HG03139 (cell line): Measurements from ENCODE around the gene SATB1.

ENCODE experiments used
- ATAC-seq: cut with Tn5 transposase; IDR thresholded peaks from one replicate; pipeline ENCODE4 v1.9.1; 2021; ENCODE audit not compliant: unreplicated experiment

Gene SATB1

DNA sequence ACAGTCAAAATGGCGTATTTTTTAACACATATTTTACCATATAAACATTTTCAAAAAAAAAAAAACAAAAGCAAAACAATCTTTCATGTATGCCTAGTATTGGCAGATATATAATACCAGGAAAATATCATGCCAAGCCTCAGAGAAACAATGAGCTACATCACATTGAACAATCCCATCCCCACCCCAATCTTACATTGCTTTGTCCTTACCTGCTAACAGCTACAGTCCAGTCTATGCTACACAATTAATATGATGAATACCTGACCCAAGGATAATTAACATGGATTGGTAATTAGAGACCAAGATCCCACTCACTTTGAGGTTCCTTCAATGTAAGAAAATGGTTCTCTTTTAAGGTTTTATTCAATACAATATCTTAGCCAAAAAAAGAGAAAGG, 7.6 kb upstream of the SATB1 start:
- ATAC-seq = no peak

DNA sequence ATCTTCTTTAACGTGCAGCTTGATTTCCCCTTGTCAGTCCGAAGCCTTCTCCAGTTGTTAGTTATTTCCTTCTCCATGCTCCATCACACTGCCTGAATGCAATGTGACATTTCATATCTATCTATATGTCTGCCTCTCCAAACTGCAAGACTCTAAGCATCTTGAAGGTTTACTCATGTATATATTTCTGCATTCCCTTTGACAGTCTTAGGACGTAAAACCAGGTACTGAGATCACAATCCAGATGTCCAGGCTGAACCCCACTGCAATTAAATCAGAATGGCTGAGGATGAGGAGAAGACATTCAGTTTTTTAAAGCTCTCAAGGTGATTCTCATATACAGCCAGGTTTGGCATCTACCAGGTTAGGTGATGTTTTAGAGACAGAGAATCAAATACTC, 6.1 kb upstream of the SATB1 start:
- no peak for ATAC-seq

GRCh38 chr3:18428991-18429745, 4.0 kb upstream of the SATB1 start:
- ATAC-seq = no peak

DNA sequence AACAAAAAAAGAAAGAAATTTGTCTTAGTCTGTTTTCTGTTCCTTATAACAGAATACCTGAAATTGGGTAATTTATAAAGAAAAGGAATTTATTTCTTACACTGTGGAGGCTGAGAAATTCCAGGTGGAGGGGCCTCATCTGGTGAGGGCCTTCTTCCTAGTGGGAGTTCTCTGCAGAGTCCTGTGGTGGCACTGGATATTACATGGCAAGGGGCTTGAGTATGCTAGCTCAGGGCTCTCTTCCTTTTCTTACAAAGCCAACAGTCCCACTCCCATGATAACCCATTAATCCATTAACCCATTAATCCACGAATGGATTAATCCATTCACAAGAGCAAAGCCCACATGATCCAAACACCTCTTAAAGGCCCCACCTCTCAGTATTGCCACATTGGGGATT, 2.9 kb upstream of the SATB1 start:
- ATAC-seq = no peak

DNA sequence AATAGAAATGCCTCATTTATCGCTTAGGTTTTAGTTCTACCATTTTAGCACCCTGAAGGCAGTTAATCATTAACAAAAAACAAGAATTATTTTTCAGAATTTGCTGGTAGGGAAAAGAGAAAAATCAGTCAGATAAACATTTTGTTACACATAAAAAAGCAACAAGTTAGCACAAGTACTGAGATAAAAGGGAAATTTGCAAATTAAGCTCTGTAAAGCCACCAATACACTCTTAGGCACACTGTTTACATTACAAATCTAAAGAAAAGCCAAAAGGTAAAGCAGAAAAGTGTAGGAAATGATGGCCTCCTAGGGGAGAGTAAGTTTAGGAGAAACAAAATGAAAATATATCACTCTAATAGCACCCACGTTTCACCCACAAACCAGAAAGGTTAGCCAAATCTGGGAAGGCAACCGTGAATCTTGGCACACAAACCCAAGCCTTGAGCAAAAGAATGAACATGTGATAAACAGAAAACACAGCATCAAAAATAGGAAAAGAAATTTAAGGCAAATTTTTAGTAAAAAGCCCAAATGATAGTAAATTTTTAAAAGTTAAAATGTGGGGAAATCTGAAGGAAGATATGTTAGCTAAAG, 1.6 kb upstream of the SATB1 start:
- ATAC-seq = no peak

- ATAC-seq = no peak
Observed at GRCh38 chr3:18425641-18426257, 610 bp upstream of the SATB1 start.

DNA sequence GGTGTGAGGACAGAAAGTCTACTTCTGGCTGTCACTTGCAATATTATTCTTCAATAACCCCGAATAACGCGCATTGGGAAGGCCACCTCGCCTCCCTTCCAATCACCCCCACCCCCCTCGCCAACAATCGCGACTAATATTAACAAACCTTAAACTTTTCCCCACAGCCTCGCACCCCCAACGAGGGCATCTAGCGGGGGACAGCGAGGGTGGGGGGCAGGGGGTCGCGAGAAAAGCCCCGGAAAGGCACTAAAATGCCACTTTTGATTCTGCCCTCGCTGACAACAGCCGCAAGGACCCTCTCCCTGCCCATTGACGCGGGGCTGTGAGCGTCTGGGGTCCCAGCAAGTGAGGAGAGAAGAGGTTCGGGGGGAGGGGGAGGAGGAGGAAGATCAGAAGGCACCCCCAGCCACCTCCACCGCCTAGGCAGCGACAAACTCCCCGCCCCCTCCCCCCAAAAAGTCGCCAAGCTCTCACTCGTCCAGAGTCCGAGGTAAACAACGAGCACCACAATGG, 868 bp downstream of the SATB1 start:
- no peak for ATAC-seq

DNA sequence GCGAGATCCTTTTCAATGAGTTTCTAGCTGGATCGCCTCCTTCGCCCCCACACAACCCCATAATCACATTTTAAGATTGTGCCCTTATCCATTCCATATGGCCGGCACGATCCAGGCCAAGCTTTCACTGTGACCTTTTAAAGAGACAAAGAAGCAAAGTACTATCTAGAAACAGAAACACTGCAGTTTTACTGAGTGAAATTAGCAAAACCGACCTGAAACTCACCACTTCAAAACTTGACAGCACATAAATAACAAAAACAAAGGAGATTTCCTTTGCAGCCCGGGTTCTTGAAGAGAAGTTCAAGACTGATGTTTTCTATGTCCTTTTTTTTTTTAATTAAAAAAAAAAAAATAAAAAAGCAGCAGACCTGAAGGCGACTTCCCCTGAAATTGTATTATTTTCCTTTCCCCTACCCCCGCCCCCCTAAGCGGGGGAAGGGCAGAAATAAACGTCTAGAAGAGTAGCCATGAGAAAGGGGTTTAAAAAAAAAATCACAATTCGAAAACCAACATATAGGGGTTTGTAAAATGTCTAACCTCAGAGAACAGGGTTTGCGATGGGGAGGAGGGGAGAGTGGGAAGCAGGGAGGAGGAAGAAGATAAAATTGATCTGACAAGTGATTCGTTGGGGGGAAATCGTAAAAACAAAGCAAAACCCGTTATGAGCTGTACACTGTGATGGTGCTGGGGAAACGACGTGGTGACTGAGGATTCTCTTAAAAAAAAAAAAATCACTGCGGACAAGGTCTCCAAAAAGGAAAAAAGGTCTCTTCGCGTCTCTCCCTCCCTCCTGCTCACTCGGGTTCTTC, 1.5 kb downstream of the SATB1 start:
- peak; percentile 72 for ATAC-seq

- no peak for ATAC-seq
Observed at GRCh38 chr3:18422972-18423371, 2.2 kb downstream of the SATB1 start.

GRCh38 chr3:18420555-18420954, 4.6 kb downstream of the SATB1 start:
- ATAC-seq = no peak

DNA sequence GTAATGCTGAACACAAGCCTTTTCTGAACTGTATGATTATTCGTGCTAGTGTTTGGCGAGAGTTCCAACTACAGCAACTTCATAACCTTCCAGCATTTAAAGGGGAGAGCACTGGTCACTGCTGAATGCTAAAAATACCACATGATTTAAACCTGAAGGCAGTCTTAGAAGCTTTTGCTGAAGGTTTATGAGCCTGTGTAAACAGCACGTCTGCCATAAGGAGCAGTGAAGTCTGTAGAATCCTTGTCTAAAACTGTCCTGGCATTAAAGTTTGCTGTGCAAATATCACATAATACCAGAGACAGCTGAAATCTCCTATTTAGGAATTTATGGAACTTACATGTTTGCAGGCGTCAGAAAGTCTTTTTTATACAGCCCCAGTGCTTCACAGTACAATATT, 5.9 kb downstream of the SATB1 start:
- no peak for ATAC-seq

DNA sequence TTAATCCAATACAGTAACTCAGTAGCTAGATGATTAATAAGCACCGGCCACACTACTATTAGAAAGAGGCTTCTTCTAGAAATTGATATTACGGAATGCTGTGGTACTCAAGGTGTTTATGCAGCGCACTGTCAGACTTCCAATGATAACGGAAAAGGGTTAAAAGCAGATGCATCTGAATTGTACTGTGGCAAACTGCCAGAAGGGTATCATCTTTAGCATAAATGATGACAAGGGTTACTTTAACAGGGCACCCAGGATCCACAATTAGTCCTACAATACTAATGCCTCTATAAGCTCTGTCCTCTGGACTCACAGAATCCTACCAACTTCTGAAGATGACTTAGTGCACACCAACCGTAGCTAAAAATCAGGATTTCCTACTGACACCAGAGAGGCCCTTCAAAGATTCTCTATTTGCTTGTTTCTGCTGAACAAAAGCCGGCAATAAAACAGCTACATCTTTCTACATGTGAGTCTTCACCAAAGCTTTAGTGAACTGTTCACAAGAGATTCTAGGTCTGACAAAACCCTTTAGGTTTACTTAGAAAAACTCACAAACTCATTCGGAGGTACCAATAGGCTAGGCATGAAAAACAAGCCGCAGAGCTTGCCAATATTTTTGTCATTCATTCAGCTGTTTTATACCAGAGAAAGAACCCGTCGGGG, 7.1 kb downstream of the SATB1 start:
- ATAC-seq = no peak

- ATAC-seq = no peak
Observed at GRCh38 chr3:18416332-18416731, 8.8 kb downstream of the SATB1 start.

DNA sequence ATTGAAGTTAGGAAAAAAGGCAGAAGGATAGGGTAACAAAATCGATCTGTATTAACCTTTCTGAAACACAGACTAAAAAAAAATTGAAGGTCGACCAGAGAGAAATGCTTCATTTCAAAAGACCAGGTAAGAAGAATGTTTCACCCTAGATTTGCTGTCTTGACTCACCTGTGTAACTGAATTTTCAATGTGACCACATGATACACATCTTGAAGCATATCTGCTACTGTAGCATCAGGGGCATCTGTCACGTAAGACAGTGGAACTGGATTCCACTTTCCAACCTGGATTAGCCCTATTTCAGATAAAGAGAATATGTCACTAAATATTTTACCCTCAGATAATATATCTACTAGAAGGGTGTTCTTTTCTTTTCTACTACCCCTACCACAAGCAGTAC, 9.3 kb downstream of the SATB1 start:
- ATAC-seq = no peak

- ATAC-seq = no peak
Observed at GRCh38 chr3:18415167-18415566, 10.0 kb downstream of the SATB1 start.

GRCh38 chr3:18412684-18413083, 12.5 kb downstream of the SATB1 start:
- ATAC-seq = no peak

DNA sequence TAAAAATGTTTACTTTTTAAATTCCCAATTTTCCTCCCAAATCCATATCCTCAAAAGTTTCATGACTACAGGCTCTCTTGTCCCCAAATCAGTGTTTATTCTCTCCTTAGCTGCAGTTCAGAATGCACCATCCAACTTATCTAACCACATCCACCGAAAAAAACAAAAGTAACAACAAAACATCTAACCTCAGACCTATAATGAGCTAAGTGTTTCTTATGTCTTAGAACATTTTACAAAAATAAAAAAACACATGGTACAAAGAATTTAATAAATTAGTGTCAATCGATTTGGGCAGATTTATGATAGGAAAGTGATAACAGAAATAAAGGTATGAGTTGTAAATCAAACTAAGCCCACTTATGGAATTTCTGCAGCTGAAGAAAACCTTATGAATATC, 13.6 kb downstream of the SATB1 start:
- ATAC-seq = no peak

DNA sequence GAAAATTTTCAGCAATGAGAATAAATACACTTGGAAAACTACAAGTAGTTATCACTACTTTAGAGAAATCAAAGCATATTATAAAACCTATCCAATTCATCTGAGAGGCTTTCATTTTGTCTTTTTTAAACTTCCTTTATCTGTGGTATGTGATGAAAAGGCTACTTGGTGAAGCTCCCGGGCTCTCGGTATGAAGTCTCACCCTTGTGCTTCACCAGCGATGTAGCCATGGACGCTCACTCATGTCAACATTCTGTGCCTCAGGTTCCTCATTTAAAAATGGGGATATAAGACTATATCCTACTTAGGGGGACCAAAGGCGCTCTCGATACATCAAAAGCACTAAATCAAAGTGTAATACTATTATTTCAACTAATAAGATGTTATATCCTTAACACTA, 14.9 kb downstream of the SATB1 start:
- no peak for ATAC-seq

DNA sequence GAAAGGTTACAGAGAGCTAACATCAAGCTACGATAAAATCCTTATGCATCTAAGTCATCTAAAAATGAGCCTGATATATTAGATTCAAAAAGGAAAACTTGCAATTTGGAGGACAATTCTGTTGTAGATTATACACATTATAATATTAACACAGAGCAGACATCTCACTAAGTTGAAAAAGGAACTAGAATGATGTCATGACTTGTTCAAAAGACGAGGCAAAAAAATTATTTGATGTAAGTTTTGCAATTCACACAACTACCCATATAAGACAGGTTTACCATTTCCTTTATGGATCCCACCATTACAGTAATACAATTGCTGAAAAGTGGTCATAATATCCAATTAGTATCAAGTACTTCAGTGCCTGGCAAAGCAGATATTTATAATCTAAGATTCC, 15.9 kb downstream of the SATB1 start:
- no peak for ATAC-seq

- no peak for ATAC-seq
Observed at GRCh38 chr3:18405141-18405540, 20.0 kb downstream of the SATB1 start.

- no peak for ATAC-seq
Observed at GRCh38 chr3:18403061-18403460, 22.1 kb downstream of the SATB1 start.
